ENCODE measurements around the gene FBXO41. TPM values are rescaled to one million over a fixed set of nuclear protein-coding genes. Genes with fewer than 3 reads are reported as not detected.

FBXO41 gene
- total RNA-seq, 1 experiment from 2014 or later, result 34.9 TPM

DNA sequence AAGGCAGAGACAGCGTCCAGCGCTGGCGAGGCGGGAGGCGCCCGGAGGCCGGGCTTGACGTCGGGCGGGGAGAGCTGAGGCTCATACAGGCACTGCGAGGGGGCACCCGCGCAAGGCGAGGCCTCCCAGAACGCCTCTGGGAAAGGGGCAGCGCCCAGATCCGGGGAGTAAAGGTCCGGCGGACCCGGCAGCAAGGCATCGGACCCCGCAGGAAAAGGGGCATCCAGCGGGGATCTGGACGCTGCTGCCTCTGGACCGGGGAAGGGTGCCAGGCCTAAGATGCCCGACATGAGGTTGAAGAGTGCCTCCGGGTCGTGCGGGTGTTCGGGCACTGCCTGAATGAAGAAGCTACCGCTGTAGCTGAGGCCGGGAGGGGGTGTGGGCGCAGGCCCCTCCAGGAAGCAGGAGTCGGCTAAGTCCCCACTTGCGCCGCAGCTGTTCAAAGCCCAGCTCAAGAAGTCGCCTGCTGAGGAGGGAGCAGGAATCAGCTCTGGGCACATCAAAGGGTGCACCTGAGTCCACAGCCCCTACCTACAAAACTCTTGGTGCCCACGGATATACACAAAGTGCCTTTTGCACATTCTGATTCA lies 8.1 kb upstream of the FBXO41 start:
- Histone ChIP-seq H4K20me1 (ENCODE audit: insufficient read depth) (no peaks in the 10 kb centered on the region), H3K79me2 (ENCODE audit: insufficient read depth, low read length) (no peaks in the 10 kb centered on the region), H3K4me2 (ENCODE audit: low read length) (no peak overlapping the region), H3K9ac (ENCODE audit: low read length) (no peak overlapping the region), H3K4me1 (ENCODE audit: control insufficient read depth in 1 of 2, insufficient read depth in 2 of 2, low read length in 2 of 2) (peaks cover 10 to 24% of the 10 kb centered on the region in 2 experiments; a peak in 3 of 4 replicates), H3K36me3 (ENCODE audit: control insufficient read depth in 1 of 2, insufficient read depth in 2 of 2, low read length in 2 of 2) (no peaks in the 10 kb centered on the region), H3K27ac (ENCODE audit: low read depth, low read length) (no peak overlapping the region), H3K4me3 (replicated peaks in 1 of 2; ENCODE audit: low read depth in 1 of 2, low read length in 2 of 2) (no peak overlapping the region), H3K9me3 (ENCODE audit: control insufficient read depth in 1 of 2, insufficient read depth in 1 of 2, low read depth in 1 of 2, low read length in 2 of 2) (no peaks in the 10 kb centered on the region), H2AFZ (ENCODE audit: low read depth, low read length, poor library complexity, severe bottlenecking) (no peak overlapping the region), H3K27me3 (ENCODE audit: insufficient read depth, low read length) (peaks cover 13% of the 10 kb centered on the region; the same call in 1 of the 2 replicates), H3K9me2 (ENCODE audit: insufficient read depth) (no peaks in the 10 kb centered on the region)
- BruUV-seq (replicated peaks), result no TSS peak
- intact Hi-C loops (cut with micrococcal nuclease), result no loop called here
- no peak for ATAC-seq
- no peak for DNase-seq (ENCODE audit: low read depth, low spot score)
- ChIA-PET RAD21 (ENCODE audit: low non-redundant PET in 1 of 2, low total read pairs in 2 of 2, uncharacterized antibody in 2 of 2, unreplicated experiment in 2 of 2) (no interaction called here), POLR2A (no interaction called here), CTCF (no interaction called here)
- TF ChIP-seq ZFX (IDR thresholded peaks at IDR 0.05), result no peak
- TF ChIP-seq YY1 (IDR thresholded peaks at IDR 0.05; ENCODE audit: extremely low read depth, insufficient replicate concordance, low read depth, low read length), result no peak
- TF ChIP-seq CEBPB (IDR thresholded peaks at IDR 0.05; ENCODE audit: low read depth), result no peak
- no peak for TF ChIP-seq EGR1 (IDR thresholded peaks at IDR 0.05; ENCODE audit: low read depth)
- TF ChIP-seq, protein P1, sequence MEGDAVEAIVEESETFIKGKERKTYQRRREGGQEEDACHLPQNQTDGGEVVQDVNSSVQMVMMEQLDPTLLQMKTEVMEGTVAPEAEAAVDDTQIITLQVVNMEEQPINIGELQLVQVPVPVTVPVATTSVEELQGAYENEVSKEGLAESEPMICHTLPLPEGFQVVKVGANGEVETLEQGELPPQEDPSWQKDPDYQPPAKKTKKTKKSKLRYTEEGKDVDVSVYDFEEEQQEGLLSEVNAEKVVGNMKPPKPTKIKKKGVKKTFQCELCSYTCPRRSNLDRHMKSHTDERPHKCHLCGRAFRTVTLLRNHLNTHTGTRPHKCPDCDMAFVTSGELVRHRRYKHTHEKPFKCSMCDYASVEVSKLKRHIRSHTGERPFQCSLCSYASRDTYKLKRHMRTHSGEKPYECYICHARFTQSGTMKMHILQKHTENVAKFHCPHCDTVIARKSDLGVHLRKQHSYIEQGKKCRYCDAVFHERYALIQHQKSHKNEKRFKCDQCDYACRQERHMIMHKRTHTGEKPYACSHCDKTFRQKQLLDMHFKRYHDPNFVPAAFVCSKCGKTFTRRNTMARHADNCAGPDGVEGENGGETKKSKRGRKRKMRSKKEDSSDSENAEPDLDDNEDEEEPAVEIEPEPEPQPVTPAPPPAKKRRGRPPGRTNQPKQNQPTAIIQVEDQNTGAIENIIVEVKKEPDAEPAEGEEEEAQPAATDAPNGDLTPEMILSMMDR (IDR thresholded peaks at IDR 0.05 in 2 of 3, conservative IDR thresholded peaks at IDR 0.05 in 1 of 3; ENCODE audit: borderline replicate concordance in 1 of 3, insufficient read depth in 1 of 3, low read depth in 2 of 3, low read length in 2 of 3), result no peak
